ENCODE measurements around the gene AIFM3.
"Not testable (repeated sequence)": the region's sequence is repeated elsewhere in the genome, so short reads cannot be mapped to it uniquely, and the experiment has no call there.

Gene AIFM3

GRCh38 chr22:20970939-20971657, 4.0 kb downstream of the AIFM3 start:
- Histone ChIP-seq H3K27ac (ENCODE audit: low read length) (no peak overlapping the region), H3K27me3 (ENCODE audit: low read depth, low read length) (no peaks in the 10 kb centered on the region), H3K4me3 (ENCODE audit: low read length) (no peak overlapping the region), H3K4me2 (ENCODE audit: low read length) (no peak overlapping the region), H3K9me3 (ENCODE audit: insufficient read depth, low read length) (no peaks in the 10 kb centered on the region), H3K4me1 (ENCODE audit: low read length) (peaks cover 12% of the 10 kb centered on the region), H3K9ac (ENCODE audit: low read length) (no peak overlapping the region), H4K20me1 (ENCODE audit: insufficient read depth, low read length) (no peaks in the 10 kb centered on the region), H3K79me2 (ENCODE audit: low read length) (no peaks in the 10 kb centered on the region), H2AFZ (ENCODE audit: low read depth, low read length) (no peak overlapping the region), H3K36me3 (replicated peaks; ENCODE audit: low read depth, low read length) (no peaks in the 10 kb centered on the region)
- no peak for TF ChIP-seq CTCF (IDR thresholded peaks at IDR 0.05; ENCODE audit: low read depth, low read length)
- TF ChIP-seq EZH2phosphoT487 (IDR thresholded peaks at IDR 0.05; ENCODE audit: low read depth): no peak

- not testable (repeated sequence) for H3K79me2 ChIP-seq (ENCODE audit: low read length); H3K27ac ChIP-seq (ENCODE audit: low read length); H3K36me3 ChIP-seq (replicated peaks; ENCODE audit: low read depth, low read length); H4K20me1 ChIP-seq (ENCODE audit: insufficient read depth, low read length); H3K9ac ChIP-seq (ENCODE audit: low read length); H3K4me2 ChIP-seq (ENCODE audit: low read length); H3K27me3 ChIP-seq (ENCODE audit: low read depth, low read length); H3K9me3 ChIP-seq (ENCODE audit: insufficient read depth, low read length); H3K4me3 ChIP-seq (ENCODE audit: low read length); H2AFZ ChIP-seq (ENCODE audit: low read depth, low read length)
- peaks cover 12% of the 10 kb centered on the region for H3K4me1 ChIP-seq (ENCODE audit: low read length)
These were observed 5.1 kb downstream of the AIFM3 start for GRCh38 chr22:20972014-20972694.

GRCh38 chr22:20972933-20973577, 6.0 kb downstream of the AIFM3 start:
- TF ChIP-seq CTCF (IDR thresholded peaks at IDR 0.05; ENCODE audit: low read depth, low read length) (no peak), EZH2phosphoT487 (IDR thresholded peaks at IDR 0.05; ENCODE audit: low read depth) (no peak)
- H3K4me3 ChIP-seq (ENCODE audit: low read length): no peak overlapping the region
- H3K9me3 ChIP-seq (ENCODE audit: insufficient read depth, low read length): no peaks in the 10 kb centered on the region
- H3K36me3 ChIP-seq (replicated peaks; ENCODE audit: low read depth, low read length): no peaks in the 10 kb centered on the region
- no peak overlapping the region for H2AFZ ChIP-seq (ENCODE audit: low read depth, low read length)
- H3K4me2 ChIP-seq (ENCODE audit: low read length): no peak overlapping the region
- no peak overlapping the region for H3K9ac ChIP-seq (ENCODE audit: low read length)
- no peaks in the 10 kb centered on the region for H3K27me3 ChIP-seq (ENCODE audit: low read depth, low read length)
- H3K79me2 ChIP-seq (ENCODE audit: low read length): no peaks in the 10 kb centered on the region
- H3K4me1 ChIP-seq (ENCODE audit: low read length): peaks cover 11% of the 10 kb centered on the region
- H4K20me1 ChIP-seq (ENCODE audit: insufficient read depth, low read length): no peaks in the 10 kb centered on the region
- H3K27ac ChIP-seq (ENCODE audit: low read length): no peak overlapping the region

GRCh38 chr22:20973634-20974286, 6.7 kb downstream of the AIFM3 start:
- Histone ChIP-seq H3K4me1 (ENCODE audit: low read length) (0 out of 2 replicates have a peak, but pooled peaks cover 4% of the 10 kb centered on the region), H3K27me3 (ENCODE audit: low read depth, low read length) (no peaks in the 10 kb centered on the region), H3K27ac (ENCODE audit: low read length) (no peak overlapping the region), H4K20me1 (ENCODE audit: insufficient read depth, low read length) (no peaks in the 10 kb centered on the region), H2AFZ (ENCODE audit: low read depth, low read length) (no peak overlapping the region), H3K9ac (ENCODE audit: low read length) (no peak overlapping the region), H3K36me3 (replicated peaks; ENCODE audit: low read depth, low read length) (no peaks in the 10 kb centered on the region), H3K4me3 (ENCODE audit: low read length) (no peak overlapping the region), H3K9me3 (ENCODE audit: insufficient read depth, low read length) (no peaks in the 10 kb centered on the region), H3K4me2 (ENCODE audit: low read length) (no peak overlapping the region), H3K79me2 (ENCODE audit: low read length) (no peaks in the 10 kb centered on the region)
- no peak for TF ChIP-seq CTCF (IDR thresholded peaks at IDR 0.05; ENCODE audit: low read depth, low read length)
- no peak for TF ChIP-seq EZH2phosphoT487 (IDR thresholded peaks at IDR 0.05; ENCODE audit: low read depth)

Data from OCI-LY3 (cell line).